Panc1 (cell line): ENCODE data around the gene TNFSF13.

ENCODE experiments used
- POLR2AphosphoS5 ChIP-seq: IDR thresholded peaks from 2 replicates; pipeline ENCODE4 v1.6.1; 2012; ENCODE audit warnings: mild to moderate bottlenecking, low read depth, low read length, moderate library complexity
- TF ChIP-seq, protein P1 (sequence below): fragments of 450-650 bp; IDR thresholded peaks from 2 replicates; pipeline ENCODE4 v1.5.1; 2017; ENCODE audit warnings: mild to moderate bottlenecking

DNA sequence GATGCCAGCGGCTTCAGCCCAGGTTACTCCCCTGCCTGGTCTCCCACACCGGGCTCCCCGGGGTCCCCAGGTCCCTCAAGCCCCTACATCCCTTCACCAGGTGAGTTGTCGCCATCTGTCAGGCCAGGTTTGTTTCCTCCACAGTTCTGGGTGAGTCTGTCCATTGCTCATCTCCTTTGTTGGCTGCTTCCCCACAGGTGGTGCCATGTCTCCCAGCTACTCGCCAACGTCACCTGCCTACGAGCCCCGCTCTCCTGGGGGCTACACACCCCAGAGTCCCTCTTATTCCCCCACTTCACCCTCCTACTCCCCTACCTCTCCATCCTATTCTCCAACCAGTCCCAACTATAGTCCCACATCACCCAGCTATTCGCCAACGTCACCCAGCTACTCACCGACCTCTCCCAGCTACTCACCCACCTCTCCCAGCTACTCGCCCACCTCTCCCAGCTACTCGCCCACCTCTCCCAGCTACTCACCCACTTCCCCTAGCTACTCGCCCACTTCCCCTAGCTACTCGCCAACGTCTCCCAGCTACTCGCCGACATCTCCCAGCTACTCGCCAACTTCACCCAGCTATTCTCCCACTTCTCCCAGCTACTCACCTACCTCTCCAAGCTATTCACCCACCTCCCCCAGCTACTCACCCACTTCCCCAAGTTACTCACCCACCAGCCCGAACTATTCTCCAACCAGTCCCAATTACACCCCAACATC is 45.6 kb upstream of the TNFSF13 start:
- TF ChIP-seq, protein P1, sequence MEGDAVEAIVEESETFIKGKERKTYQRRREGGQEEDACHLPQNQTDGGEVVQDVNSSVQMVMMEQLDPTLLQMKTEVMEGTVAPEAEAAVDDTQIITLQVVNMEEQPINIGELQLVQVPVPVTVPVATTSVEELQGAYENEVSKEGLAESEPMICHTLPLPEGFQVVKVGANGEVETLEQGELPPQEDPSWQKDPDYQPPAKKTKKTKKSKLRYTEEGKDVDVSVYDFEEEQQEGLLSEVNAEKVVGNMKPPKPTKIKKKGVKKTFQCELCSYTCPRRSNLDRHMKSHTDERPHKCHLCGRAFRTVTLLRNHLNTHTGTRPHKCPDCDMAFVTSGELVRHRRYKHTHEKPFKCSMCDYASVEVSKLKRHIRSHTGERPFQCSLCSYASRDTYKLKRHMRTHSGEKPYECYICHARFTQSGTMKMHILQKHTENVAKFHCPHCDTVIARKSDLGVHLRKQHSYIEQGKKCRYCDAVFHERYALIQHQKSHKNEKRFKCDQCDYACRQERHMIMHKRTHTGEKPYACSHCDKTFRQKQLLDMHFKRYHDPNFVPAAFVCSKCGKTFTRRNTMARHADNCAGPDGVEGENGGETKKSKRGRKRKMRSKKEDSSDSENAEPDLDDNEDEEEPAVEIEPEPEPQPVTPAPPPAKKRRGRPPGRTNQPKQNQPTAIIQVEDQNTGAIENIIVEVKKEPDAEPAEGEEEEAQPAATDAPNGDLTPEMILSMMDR = no peak
- no peak for TF ChIP-seq POLR2AphosphoS5
